Type B pancreatic cell (in vitro differentiated cells): ENCODE results near the gene POLK. TPM values are rescaled to one million over a fixed set of nuclear protein-coding genes. Genes with fewer than 3 reads are reported as not detected.

Source experiments
- DNase-seq: peaks from one replicate; pipeline ENCODE4 v3.0.0; 2021; ENCODE audit warnings: mixed read lengths; ENCODE audit not compliant: unreplicated experiment; ENCODE audit errors: extremely low spot score
- H3K27ac Mint-ChIP-seq: 2 replicates; pipeline ENCODE4 v1.8.0; 2021; ENCODE audit warnings: mild to moderate bottlenecking, mixed read lengths
- H3K27me3 Mint-ChIP-seq: 2 replicates; pipeline ENCODE4 v1.8.0; 2021; ENCODE audit warnings: mixed read lengths
- H3K36me3 Mint-ChIP-seq: 2 replicates; pipeline ENCODE4 v1.8.0; 2021; ENCODE audit warnings: mixed read lengths
- H3K4me1 Mint-ChIP-seq: one replicate; pipeline ENCODE4 v1.8.0; 2021; ENCODE audit warnings: mixed read lengths; ENCODE audit not compliant: unreplicated experiment
- H3K4me3 Mint-ChIP-seq: 2 replicates; pipeline ENCODE4 v1.8.0; 2021; ENCODE audit warnings: mild to moderate bottlenecking, mixed read lengths
- H3K9me3 Mint-ChIP-seq: 2 replicates; pipeline ENCODE4 v1.8.0; 2021; ENCODE audit warnings: mixed read lengths
- total RNA-seq: library from RNA; stranded (reverse); gene quantifications from 2 replicates; pipeline ENCODE4 v1.2.1, GENCODE V29; 2021; ENCODE audit warnings: low replicate concordance
- TF ChIP-seq, protein P1 (sequence below): fragments of 200-600 bp; sonication (generic); conservative IDR thresholded peaks from 2 replicates; pipeline ENCODE4 v1.5.0; 2021; ENCODE audit warnings: antibody characterized with exemption, mild to moderate bottlenecking

Gene POLK
- total RNA-seq, 1 donor from 2014 or later, result 21.2 TPM

DNA sequence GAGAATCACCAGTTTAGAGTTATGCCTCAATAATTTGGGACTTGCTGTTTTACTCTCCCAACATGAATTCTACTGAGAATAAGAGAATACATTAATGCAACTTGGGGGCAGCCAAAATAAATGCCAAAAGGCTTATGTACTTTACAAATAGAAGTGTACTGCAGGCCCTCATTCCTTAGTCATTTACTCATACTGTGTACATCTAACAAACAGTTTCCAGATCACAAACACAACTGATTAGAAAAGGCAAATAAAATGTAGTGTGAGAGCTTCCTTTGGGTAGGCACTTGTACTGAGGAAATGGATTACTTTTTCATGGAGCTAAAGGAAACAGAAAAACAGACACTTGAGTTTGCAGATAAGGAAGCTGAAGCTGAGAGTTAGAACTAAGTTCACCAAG is 112.2 kb downstream of the POLK start:
- peaks cover 23% of the 10 kb centered on the region for H3K4me1 Mint-ChIP-seq
- TF ChIP-seq, protein P1, sequence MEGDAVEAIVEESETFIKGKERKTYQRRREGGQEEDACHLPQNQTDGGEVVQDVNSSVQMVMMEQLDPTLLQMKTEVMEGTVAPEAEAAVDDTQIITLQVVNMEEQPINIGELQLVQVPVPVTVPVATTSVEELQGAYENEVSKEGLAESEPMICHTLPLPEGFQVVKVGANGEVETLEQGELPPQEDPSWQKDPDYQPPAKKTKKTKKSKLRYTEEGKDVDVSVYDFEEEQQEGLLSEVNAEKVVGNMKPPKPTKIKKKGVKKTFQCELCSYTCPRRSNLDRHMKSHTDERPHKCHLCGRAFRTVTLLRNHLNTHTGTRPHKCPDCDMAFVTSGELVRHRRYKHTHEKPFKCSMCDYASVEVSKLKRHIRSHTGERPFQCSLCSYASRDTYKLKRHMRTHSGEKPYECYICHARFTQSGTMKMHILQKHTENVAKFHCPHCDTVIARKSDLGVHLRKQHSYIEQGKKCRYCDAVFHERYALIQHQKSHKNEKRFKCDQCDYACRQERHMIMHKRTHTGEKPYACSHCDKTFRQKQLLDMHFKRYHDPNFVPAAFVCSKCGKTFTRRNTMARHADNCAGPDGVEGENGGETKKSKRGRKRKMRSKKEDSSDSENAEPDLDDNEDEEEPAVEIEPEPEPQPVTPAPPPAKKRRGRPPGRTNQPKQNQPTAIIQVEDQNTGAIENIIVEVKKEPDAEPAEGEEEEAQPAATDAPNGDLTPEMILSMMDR, result no peak
- no peak overlapping the region for H3K27ac Mint-ChIP-seq
- no peaks in the 10 kb centered on the region for H3K27me3 Mint-ChIP-seq
- DNase-seq, result no peak
- H3K9me3 Mint-ChIP-seq, result no peaks in the 10 kb centered on the region
- H3K36me3 Mint-ChIP-seq, result no peaks in the 10 kb centered on the region
- H3K4me3 Mint-ChIP-seq, result no peak overlapping the region

DNA sequence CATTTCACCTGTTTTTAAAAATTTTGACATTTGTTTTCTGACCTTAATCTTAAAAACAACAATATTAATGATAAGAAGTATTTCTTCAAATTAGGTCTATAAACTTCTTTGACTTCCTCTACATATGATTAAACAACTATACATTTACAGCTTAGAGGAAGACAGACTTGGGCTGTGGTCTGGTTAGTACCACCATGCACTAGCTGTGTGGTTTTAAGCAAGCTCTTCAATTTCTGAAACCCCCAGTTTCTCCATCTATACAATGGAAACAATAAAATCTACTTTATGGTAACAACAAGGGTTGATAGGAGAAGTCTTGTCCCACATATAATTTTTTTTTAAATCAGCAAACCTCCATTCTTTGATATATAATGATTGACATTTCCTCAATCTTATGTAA is 115.3 kb downstream of the POLK start:
- no peak for DNase-seq
- Mint-ChIP-seq H3K4me3 (no peak overlapping the region), H3K36me3 (no peaks in the 10 kb centered on the region), H3K27ac (no peak overlapping the region), H3K9me3 (no peaks in the 10 kb centered on the region), H3K27me3 (no peaks in the 10 kb centered on the region), H3K4me1 (peaks cover 8% of the 10 kb centered on the region)
- TF ChIP-seq, protein P1, result no peak

DNA sequence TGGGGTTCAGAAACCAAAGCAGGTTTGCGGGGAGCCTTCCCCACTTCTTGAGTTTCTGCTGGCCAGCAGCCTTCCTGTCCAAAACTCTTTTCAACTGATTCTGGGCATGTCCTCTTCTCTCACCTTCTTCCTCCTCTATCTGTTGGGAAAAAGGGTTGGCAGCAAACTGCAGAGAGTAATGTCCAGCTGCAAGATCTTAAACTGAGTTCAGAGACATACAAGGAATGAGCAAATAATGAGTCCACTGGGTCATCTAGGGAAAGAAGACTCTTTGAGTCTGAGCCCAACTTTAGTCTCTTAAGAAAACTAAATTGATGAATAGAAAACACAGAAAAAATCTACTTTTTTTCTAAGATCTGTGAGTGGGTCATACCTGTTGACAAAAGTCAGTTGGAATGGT is 116.1 kb downstream of the POLK start:
- no peaks in the 10 kb centered on the region for H3K9me3 Mint-ChIP-seq
- H3K27me3 Mint-ChIP-seq, result no peaks in the 10 kb centered on the region
- TF ChIP-seq, protein P1, result no peak
- H3K4me3 Mint-ChIP-seq, result no peak overlapping the region
- no peaks in the 10 kb centered on the region for H3K36me3 Mint-ChIP-seq
- DNase-seq, result no peak
- H3K4me1 Mint-ChIP-seq, result peaks cover 8% of the 10 kb centered on the region
- H3K27ac Mint-ChIP-seq, result no peak overlapping the region

DNA sequence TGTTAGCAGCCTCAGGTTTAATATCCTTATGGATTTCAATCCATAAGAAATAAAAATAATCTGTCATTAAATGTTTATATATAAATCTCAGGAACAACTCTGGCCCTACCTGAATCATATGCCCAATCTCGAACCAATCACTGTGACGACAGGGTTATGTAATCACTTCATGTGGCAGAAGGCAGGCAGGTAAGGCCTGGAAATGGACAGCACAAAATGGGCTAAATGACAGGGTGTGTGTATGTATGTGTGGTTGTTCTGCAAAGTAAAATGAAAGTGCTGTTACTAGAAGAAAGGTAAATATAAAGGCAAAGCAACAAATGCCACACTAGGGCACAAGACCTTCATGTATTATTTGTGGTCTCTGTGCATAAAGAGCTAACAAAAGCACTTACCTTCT is 119.2 kb downstream of the POLK start:
- DNase-seq, result no peak
- no peak overlapping the region for H3K4me3 Mint-ChIP-seq
- no peak overlapping the region for H3K27ac Mint-ChIP-seq
- H3K9me3 Mint-ChIP-seq, result no peaks in the 10 kb centered on the region
- TF ChIP-seq, protein P1, result no peak
- no peaks in the 10 kb centered on the region for H3K27me3 Mint-ChIP-seq
- H3K36me3 Mint-ChIP-seq, result no peaks in the 10 kb centered on the region
- no peaks in the 10 kb centered on the region for H3K4me1 Mint-ChIP-seq

DNA sequence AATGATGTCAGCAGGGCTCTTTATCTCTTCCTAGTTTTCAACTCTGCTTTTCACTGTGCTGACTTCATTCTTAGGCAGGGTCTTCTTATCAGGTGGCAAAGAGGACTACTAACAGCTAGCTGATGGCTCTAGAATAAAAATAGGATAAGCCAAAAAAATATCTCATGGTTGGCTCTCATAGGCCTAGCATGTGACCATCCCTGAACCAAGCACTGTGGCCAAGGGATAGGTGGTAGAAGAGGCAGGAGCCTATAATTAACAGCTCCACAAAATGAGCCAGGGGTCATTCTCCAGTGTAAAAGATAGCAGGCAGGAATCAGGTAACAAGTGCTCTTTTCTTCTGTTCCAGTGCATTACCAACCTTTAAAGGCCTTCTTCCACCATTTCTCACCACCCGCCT is 120.6 kb downstream of the POLK start:
- no peak overlapping the region for H3K4me3 Mint-ChIP-seq
- TF ChIP-seq, protein P1, result no peak
- no peaks in the 10 kb centered on the region for H3K9me3 Mint-ChIP-seq
- H3K4me1 Mint-ChIP-seq, result no peaks in the 10 kb centered on the region
- H3K27ac Mint-ChIP-seq, result no peak overlapping the region
- no peak for DNase-seq
- no peaks in the 10 kb centered on the region for H3K27me3 Mint-ChIP-seq
- H3K36me3 Mint-ChIP-seq, result peaks cover 7% of the 10 kb centered on the region

- no peak for DNase-seq
- H3K4me1 Mint-ChIP-seq, result no peaks in the 10 kb centered on the region
- H3K27me3 Mint-ChIP-seq, result no peaks in the 10 kb centered on the region
- TF ChIP-seq, protein P1, result no peak
- H3K9me3 Mint-ChIP-seq, result no peaks in the 10 kb centered on the region
- no peak overlapping the region for H3K27ac Mint-ChIP-seq
- H3K4me3 Mint-ChIP-seq, result no peak overlapping the region
- peaks cover 10% of the 10 kb centered on the region for H3K36me3 Mint-ChIP-seq
Observed at GRCh38 chr5:75637949-75638348, 126.3 kb downstream of the POLK start.
